NCI-H1436 (cell line): ENCODE results near the gene LTA4H.

Source experiments
- DNase-seq: peaks from one replicate; lab custom pipeline; 2025; lab: John Stamatoyannopoulos, UW

The LTA4H gene

DNA sequence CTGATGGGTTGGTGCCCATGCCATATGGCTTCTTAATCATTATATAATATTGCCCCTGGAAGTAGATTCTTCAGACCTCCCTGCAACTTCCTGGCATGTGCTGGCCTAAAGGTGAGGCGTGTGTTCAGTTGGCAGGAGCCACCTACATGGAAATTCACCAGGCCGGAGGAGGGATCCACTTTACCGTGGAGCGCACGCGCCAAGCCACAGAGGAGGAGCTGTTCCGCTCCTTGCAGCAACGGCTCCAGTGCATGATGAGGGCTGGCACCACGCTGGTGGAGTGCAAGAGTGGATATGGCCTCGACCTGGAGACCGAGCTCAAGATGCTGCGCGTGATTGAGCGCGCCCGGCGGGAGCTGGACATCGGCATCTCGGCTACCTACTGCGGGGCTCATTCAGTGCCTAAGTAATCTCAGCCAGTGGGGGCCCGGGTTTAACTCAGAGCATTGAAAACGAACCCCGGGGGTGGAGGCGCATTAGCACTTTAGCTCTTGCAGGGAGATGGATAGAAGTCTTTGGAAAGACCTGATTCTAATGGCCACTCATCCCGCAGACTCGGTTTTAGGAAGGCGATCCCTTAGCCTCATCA, 78.7 kb downstream of the LTA4H start:
- DNase-seq, result no peak

DNA sequence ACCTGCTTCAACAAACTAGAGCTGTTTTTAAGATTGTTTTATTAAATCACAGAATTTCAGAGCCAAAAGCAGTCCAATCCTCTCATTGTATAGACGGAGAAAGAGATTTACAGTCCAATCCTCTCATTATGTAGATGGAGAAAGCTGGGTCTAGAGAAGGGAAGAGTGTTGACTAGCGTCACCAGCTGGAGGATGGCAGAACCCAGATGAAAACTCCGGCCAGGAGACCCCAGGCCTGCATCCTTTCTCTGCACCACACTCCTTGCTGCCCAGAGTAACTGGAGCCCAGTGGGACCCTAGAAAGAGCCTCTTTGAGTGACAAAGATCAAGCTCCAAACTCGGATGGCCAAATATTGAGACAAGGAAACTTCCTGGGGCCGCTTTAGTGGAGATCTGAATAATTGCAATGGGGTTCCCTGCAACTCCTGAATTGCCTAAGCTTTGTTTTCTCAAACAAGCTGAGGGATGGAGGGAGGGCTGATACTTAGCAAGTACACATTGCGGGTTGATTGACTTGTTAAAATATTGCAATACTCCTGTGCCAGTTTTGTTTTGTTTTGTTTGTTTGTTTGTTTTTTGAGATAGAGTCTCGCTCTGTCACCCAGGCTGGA, 79.7 kb downstream of the LTA4H start:
- DNase-seq, result no peak

DNA sequence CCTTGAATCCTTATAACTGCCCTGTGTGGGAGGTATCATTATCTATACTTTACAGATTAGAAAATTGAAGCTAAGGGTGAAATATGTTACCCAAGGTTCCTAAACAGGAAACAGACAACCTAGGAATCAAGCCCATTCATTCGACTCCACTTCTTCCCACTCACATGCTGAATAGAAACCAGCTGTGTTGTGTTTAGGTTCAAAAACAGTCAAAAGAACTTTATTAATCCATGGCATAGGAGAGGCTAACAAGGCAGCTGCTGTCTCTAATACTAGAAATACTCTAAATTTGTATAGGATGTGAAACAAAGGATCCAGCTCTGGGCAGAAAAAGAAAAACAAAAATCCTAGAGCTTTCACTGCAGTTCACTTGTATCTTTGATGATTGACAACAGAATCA, 82.4 kb downstream of the LTA4H start:
- no peak for DNase-seq

DNA sequence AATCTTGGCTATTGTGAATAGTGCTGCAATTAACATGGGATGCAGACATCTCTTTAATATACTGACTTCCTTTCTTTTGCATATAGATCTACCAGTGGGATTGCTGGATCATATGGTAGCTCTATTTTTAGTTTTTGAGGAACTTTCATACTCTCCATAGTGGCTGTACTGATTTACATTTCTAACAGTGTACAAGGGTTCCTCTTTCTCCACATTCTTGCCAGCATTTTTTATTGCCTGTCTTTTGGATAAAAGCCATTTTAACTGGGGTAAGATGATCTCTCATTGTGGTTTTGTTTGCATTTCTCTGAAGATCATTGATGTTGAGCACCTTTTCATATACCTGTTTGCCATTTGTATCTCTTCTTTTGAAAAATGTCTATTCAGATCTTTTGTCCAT, 83.9 kb downstream of the LTA4H start:
- no peak for DNase-seq
